GM23248 (cell line): ENCODE data around the gene AGBL5.

ENCODE experiments used
- EZH2 ChIP-seq: fragments of 200-600 bp; sonication (generic); IDR thresholded peaks from 2 replicates; pipeline ENCODE4 v1.6.1; 2018; ENCODE audit warnings: antibody characterized with exemption, mild to moderate bottlenecking; ENCODE audit not compliant: insufficient read depth, poor library complexity, severe bottlenecking
- EZH2phosphoT487 ChIP-seq: fragments of 200-600 bp; sonication (generic); IDR thresholded peaks from 2 replicates; pipeline ENCODE4 v1.6.1; 2018; ENCODE audit warnings: antibody characterized with exemption, moderate library complexity, mild to moderate bottlenecking, low read depth; ENCODE audit not compliant: insufficient read depth

DNA sequence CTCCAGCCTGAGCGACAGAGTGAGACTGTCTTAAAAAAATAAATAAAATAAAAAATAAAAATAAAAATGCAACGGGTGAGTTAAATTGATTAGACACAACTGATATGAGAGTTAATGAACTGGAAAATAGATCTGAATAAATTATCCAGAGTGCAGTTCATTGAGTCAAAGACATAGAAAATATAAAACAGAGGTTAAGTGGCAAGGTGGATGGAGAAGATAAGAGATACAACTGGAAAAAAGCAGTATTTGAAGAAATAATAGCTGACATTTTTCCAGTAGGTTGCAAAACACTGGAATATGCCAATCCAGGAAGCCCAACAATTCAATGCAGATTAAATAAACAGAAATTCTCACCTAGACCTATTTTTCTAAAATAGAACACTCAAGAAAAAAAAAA lies 56.8 kb downstream of the AGBL5 start:
- TF ChIP-seq EZH2 (no peak), EZH2phosphoT487 (no peak)
